Chondrocyte (in vitro differentiated cells): Measurements from ENCODE around the gene MEIS2. TPM values are rescaled to one million over a fixed set of nuclear protein-coding genes. Genes with fewer than 3 reads are reported as not detected.

Experiments
- DNase-seq: peaks from one replicate; pipeline ENCODE4 v3.0.0; 2021; ENCODE audit warnings: mixed read lengths, low spot score
- H3K27ac Mint-ChIP-seq: one replicate; pipeline ENCODE4 v1.8.0; 2021; ENCODE audit warnings: mild to moderate bottlenecking, moderate library complexity, mixed read lengths; ENCODE audit not compliant: unreplicated experiment
- H3K27me3 Mint-ChIP-seq: 2 replicates; pipeline ENCODE4 v1.8.0; 2021; ENCODE audit warnings: low read depth, mixed read lengths
- H3K36me3 Mint-ChIP-seq: 2 replicates; pipeline ENCODE4 v1.8.0; 2021; ENCODE audit warnings: low read depth, mixed read lengths
- H3K4me1 Mint-ChIP-seq: 2 replicates; pipeline ENCODE4 v1.8.0; 2021; ENCODE audit warnings: low read depth, mild to moderate bottlenecking, mixed read lengths
- H3K4me3 Mint-ChIP-seq: one replicate; pipeline ENCODE4 v1.8.0; 2021; ENCODE audit warnings: mild to moderate bottlenecking, moderate library complexity, mixed read lengths; ENCODE audit not compliant: unreplicated experiment
- H3K9me3 Mint-ChIP-seq: 2 replicates; pipeline ENCODE4 v1.8.0; 2021; ENCODE audit warnings: low read depth, mixed read lengths
- total RNA-seq: library from RNA; stranded (reverse); gene quantifications from 3 replicates; pipeline ENCODE4 v1.2.1, GENCODE V29; 2021
- TF ChIP-seq, protein P1 (sequence below): fragments of 200-600 bp; sonication (generic); IDR thresholded peaks from 2 replicates; pipeline ENCODE4 v1.5.0; 2021; ENCODE audit warnings: antibody characterized with exemption, mild to moderate bottlenecking, moderate library complexity

Gene MEIS2
- total RNA-seq, 1 donor from 2014 or later: 28.3 TPM

DNA sequence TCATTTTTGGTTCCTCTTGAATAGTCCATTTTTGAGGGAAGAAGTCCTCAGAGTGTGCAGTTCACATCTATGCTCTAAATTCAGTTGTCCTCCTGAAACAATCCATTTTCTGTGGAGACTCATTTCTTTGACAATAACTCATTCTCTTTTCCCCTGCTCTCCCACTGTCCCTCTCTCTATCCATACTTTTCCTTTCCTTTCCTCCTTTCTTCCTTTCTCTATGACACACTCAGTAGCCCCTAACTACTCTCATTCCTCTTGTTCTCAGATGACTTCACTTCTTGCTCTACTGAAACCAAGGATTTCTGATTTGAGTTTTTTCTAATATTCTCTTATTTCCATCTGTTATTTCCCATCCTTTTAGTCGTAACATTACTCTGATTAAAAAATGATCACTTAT, 16.7 kb upstream of the MEIS2 start:
- no peak for DNase-seq
- Mint-ChIP-seq H3K4me3 (no peak overlapping the region), H3K27me3 (peaks cover 19% of the 10 kb centered on the region), H3K9me3 (peaks cover 3% of the 10 kb centered on the region), H3K36me3 (peaks cover 6% of the 10 kb centered on the region), H3K27ac (no peak overlapping the region), H3K4me1 (no peaks in the 10 kb centered on the region)
- TF ChIP-seq, protein P1, sequence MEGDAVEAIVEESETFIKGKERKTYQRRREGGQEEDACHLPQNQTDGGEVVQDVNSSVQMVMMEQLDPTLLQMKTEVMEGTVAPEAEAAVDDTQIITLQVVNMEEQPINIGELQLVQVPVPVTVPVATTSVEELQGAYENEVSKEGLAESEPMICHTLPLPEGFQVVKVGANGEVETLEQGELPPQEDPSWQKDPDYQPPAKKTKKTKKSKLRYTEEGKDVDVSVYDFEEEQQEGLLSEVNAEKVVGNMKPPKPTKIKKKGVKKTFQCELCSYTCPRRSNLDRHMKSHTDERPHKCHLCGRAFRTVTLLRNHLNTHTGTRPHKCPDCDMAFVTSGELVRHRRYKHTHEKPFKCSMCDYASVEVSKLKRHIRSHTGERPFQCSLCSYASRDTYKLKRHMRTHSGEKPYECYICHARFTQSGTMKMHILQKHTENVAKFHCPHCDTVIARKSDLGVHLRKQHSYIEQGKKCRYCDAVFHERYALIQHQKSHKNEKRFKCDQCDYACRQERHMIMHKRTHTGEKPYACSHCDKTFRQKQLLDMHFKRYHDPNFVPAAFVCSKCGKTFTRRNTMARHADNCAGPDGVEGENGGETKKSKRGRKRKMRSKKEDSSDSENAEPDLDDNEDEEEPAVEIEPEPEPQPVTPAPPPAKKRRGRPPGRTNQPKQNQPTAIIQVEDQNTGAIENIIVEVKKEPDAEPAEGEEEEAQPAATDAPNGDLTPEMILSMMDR: no peak

DNA sequence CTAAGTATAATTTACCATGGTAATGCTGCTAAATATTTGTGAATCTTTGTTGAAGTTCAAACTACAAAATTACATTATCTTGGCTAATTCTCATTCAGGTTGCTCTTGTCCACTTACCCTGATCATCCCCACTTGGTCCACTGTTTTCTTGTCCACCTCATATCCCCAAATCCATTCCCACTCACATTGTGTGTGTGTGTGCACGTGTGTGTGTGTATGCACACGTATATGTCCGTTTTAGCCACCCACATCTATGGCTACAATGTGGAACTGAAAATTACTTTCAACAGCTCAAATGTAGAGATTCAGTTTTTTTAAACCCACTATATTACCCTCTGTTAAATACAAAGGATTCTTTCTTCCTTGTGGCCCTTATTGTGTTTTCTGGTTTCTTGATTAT, 15.2 kb upstream of the MEIS2 start:
- Mint-ChIP-seq H3K27ac (no peak overlapping the region), H3K4me3 (no peak overlapping the region), H3K4me1 (peaks cover 6% of the 10 kb centered on the region), H3K27me3 (peaks cover 29% of the 10 kb centered on the region), H3K36me3 (peaks cover 3% of the 10 kb centered on the region), H3K9me3 (peaks cover 3% of the 10 kb centered on the region)
- TF ChIP-seq, protein P1: no peak
- DNase-seq: no peak

DNA sequence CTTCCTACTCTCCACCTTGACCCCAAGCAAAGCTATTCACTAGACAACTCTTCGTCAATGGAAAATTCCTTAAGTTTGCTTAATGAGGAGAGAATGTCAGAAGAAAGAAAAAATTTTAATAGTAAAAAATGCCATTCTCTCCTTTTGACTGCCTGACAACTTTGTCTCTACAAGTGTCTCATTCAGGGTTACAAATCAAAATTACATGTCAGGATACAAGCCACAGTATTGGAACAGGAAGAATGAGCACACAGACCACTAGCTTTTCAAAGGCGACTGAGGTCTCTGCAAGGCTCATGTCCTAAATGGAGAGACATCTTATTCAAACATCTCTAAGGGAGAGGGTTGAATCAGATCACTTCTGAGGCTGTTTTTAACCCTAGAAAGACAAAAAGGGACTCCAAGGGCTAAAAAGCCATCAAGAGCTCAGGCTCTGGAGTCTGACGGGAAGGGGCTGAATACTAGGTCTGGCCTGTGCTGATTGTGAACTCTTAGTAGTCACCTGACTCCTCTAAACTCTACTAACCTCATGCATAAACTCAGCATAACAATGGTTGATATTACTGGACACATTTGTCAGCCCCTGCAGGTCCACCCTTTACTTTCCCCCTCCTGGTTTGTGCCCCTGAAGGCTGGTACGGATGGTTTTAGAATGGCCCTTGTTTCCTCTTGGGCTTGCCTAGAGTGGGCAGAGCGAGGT, 12.8 kb upstream of the MEIS2 start:
- no peak overlapping the region for H3K27ac Mint-ChIP-seq
- no peak overlapping the region for H3K4me3 Mint-ChIP-seq
- H3K4me1 Mint-ChIP-seq: peaks cover 15% of the 10 kb centered on the region
- H3K9me3 Mint-ChIP-seq: peaks cover 3% of the 10 kb centered on the region
- H3K36me3 Mint-ChIP-seq: peaks cover 6% of the 10 kb centered on the region
- no peak for DNase-seq
- TF ChIP-seq, protein P1: no peak
- peaks cover 50% of the 10 kb centered on the region for H3K27me3 Mint-ChIP-seq

DNA sequence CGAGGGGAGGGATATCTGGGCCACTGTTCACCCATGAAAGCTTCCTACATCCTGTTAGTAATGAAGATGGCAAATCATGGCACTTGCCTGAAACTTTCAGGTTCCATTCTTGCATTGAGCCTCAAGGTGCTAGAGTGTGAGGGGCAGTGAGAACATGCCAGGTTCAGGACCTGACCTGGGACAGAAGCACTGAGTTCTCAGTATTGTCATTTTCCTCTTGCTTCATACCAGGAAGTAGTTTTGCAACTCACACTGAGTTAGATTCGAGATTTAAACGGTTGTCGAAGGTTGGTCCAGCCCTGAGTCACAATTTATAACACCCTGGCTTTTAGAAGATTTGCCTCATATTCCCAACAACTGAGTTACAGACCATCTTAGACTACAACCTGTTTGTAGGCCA, 11.8 kb upstream of the MEIS2 start:
- no peak for DNase-seq
- Mint-ChIP-seq H3K36me3 (peaks cover 9% of the 10 kb centered on the region), H3K9me3 (peaks cover 3% of the 10 kb centered on the region), H3K4me3 (no peak overlapping the region), H3K27me3 (peaks cover 59% of the 10 kb centered on the region), H3K4me1 (peaks cover 15% of the 10 kb centered on the region), H3K27ac (no peak overlapping the region)
- TF ChIP-seq, protein P1: no peak

DNA sequence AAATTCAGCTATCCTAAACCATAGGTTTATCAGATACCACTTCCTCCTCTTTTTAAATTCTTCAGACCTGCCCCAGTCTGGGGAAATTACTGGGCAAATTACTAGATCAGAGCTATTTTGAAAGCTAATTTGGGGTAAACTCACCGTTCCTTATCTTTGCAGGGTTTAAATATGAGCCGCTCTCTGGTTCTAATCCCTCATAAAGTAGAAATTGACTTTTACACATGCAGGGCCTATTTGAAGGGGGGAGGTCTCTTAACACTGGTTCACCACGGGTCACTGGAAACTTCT, 11.0 kb upstream of the MEIS2 start:
- Mint-ChIP-seq H3K4me3 (peak overlapping the region; percentile 75), H3K4me1 (peaks cover 19% of the 10 kb centered on the region), H3K36me3 (peaks cover 11% of the 10 kb centered on the region), H3K27ac (peak overlapping the region; percentile 50), H3K27me3 (peaks cover 66% of the 10 kb centered on the region), H3K9me3 (peaks cover 3% of the 10 kb centered on the region)
- DNase-seq: no peak
- TF ChIP-seq, protein P1: no peak
